ENCODE measurements around the gene SMIM29.

Gene SMIM29

DNA sequence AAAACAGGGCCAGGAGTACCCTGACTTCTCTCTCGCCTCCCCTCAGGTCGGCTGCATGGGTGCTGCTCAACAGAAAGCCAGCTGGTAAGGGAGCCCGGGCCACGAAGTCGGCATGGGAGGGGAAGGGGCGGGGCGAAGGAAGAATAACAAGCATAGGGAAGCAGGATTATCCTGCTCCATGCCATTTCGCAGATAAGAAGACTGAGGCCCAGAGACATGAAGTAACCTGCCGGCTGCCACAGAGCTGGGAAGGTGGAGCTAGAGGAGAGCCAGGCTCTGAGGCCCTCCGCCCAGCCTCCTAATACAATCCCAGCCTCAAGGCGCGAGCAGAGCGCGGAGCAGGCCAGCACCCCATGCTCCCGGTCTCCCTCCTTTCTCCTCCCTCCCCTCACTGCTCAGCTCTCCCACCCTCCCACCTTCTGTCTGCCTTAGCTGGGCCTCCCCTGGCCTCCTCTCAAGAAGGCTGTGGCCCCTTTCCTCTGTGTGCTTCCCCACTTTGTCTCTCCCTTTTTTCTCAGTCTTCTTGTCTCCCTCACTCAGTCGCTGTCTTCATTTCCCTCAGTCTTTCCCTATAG is 25.3 kb downstream of the SMIM29 start:
- DNase-seq (ENCODE audit: low read depth), result no peak
- TF ChIP-seq, protein P1, sequence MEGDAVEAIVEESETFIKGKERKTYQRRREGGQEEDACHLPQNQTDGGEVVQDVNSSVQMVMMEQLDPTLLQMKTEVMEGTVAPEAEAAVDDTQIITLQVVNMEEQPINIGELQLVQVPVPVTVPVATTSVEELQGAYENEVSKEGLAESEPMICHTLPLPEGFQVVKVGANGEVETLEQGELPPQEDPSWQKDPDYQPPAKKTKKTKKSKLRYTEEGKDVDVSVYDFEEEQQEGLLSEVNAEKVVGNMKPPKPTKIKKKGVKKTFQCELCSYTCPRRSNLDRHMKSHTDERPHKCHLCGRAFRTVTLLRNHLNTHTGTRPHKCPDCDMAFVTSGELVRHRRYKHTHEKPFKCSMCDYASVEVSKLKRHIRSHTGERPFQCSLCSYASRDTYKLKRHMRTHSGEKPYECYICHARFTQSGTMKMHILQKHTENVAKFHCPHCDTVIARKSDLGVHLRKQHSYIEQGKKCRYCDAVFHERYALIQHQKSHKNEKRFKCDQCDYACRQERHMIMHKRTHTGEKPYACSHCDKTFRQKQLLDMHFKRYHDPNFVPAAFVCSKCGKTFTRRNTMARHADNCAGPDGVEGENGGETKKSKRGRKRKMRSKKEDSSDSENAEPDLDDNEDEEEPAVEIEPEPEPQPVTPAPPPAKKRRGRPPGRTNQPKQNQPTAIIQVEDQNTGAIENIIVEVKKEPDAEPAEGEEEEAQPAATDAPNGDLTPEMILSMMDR (IDR thresholded peaks at IDR 0.05; ENCODE audit: control insufficient read depth, insufficient read depth, low read depth, low read length, missing control alignments), result no peak
- peak overlapping the region; percentile 13; the same call in 1 of the 2 replicates for H3K4me3 ChIP-seq (ENCODE audit: control insufficient read depth, low read depth, low read length)

DNA sequence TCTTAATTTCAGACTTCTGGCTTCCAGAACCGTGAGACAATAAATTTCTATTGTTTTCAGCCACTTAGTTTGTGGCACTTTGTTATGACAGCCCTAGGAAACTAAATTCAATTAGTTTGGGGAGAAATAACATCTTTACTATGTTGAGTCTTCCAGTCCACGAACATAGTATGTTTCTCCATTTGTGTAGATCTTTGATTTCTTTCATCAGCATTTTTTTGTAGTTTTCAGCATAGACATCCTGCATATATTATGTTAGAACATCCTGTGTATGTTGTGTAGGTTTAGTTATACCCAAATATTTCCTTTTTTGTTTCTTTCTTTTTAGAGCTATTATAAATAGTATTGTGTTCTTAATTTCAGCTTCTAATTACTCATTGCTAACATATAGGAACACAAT is 30.1 kb downstream of the SMIM29 start:
- no peak for DNase-seq (ENCODE audit: low read depth)
- no peak overlapping the region for H3K4me3 ChIP-seq (ENCODE audit: control insufficient read depth, low read depth, low read length)
- TF ChIP-seq, protein P1 (IDR thresholded peaks at IDR 0.05; ENCODE audit: control insufficient read depth, insufficient read depth, low read depth, low read length, missing control alignments), result no peak

DNA sequence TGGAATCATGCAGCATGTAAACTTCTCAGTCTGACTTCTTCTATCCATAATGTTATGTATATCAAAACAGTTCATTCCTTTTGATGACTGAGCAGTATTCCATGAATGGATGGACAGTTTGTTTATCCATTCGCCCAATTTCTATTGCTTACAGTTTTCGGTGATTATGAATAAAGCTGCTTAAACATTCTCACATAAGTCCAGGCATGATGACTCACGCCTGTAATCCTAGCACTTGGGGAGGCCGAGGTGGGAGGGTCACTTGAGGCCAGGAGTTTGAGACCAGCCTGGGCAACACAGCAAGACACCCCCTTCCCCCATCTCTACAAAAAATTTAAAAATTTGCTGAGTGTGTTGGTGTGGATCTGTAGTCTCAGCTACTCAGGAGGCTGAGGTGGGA is 35.0 kb downstream of the SMIM29 start:
- no peak overlapping the region for H3K4me3 ChIP-seq (ENCODE audit: control insufficient read depth, low read depth, low read length)
- no peak for DNase-seq (ENCODE audit: low read depth)
- TF ChIP-seq, protein P1 (IDR thresholded peaks at IDR 0.05; ENCODE audit: control insufficient read depth, insufficient read depth, low read depth, low read length, missing control alignments), result no peak

DNA sequence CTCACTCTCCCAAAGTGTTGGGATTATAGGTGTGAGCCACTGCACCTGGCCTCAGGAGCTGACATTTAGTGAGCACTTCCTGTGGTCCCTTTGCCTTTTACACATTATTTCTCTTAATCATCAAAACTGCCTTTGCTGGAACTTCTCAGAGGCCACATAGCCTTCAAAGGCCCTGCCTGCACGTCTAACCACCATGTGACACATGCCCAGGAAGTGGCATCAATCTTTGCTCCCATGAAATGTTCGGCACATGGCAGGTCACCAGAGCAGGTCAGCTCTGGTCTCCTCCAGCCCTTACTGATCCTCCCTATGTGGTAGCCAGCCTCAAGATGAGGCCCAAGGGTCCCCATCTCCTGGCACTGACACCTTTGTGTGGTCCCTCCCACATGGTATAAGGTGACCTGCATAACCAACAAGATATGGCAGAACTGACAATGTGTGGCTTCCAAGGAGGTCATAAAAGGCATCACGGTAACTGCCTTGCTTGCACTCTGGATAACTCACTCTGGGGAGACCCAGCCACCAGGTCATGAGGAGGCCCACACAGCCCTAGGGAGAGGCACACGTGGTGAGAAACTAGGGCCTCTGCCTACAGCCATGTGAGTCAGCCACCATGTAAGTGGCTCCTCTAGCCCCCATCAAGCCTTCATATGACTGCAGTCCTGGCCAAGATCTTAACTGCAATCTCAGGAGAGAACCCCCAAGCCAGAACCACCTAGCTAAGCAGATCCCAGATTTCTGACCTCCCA is 40.9 kb downstream of the SMIM29 start:
- H3K4me3 ChIP-seq (ENCODE audit: control insufficient read depth, low read depth, low read length), result no peak overlapping the region
- DNase-seq (ENCODE audit: low read depth), result no peak
- TF ChIP-seq, protein P1 (IDR thresholded peaks at IDR 0.05; ENCODE audit: control insufficient read depth, insufficient read depth, low read depth, low read length, missing control alignments), result no peak

DNA sequence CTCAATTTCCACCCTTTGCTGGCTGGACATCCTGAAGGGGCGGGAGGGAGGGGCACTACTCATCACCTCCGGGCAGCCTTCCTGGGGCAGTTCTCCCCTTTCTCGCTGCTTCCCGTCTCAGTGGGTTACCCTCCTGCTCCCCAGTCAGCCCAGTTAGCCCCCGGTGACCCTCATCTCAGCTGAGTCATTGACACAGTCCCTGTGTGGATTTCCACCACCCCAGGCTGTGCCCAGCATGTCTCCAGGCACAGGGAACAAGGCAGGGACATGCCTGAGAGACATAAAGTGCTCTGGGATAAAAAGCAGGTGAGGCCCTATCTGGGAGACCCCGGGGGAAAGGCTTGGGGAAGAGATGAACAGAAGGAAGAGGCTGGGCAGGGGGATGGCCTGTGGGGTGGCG is 42.1 kb downstream of the SMIM29 start:
- no peak overlapping the region for H3K4me3 ChIP-seq (ENCODE audit: control insufficient read depth, low read depth, low read length)
- DNase-seq (ENCODE audit: low read depth), result no peak
- TF ChIP-seq, protein P1 (IDR thresholded peaks at IDR 0.05; ENCODE audit: control insufficient read depth, insufficient read depth, low read depth, low read length, missing control alignments), result no peak

DNA sequence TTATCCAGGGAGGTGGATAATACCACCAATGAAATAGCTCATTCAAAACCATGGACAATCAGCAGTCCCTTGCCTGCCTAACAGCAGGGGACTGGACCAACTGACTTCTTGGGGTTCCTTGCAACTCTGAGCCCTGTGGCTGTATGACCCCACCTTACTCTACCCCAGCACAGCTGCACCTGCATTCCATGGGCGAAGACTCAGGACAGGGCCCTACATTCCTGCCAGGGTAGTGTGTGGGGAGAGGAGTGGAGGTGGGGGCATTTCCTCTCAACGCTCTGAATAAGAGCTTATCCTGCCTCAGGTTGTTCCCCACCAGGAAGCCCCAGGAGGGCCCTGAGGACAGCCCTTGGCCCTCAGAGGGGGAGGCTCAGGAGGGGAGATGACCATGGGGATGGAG is 42.9 kb downstream of the SMIM29 start:
- no peak overlapping the region for H3K4me3 ChIP-seq (ENCODE audit: control insufficient read depth, low read depth, low read length)
- DNase-seq (ENCODE audit: low read depth), result no peak
- TF ChIP-seq, protein P1 (IDR thresholded peaks at IDR 0.05; ENCODE audit: control insufficient read depth, insufficient read depth, low read depth, low read length, missing control alignments), result no peak
